ENCODE results near the gene PUS1. TPM values are rescaled to one million over a fixed set of nuclear protein-coding genes. Genes with fewer than 3 reads are reported as not detected.

PUS1 gene
- total RNA-seq, 1 donor from 2014 or later, result 7.7 TPM

DNA sequence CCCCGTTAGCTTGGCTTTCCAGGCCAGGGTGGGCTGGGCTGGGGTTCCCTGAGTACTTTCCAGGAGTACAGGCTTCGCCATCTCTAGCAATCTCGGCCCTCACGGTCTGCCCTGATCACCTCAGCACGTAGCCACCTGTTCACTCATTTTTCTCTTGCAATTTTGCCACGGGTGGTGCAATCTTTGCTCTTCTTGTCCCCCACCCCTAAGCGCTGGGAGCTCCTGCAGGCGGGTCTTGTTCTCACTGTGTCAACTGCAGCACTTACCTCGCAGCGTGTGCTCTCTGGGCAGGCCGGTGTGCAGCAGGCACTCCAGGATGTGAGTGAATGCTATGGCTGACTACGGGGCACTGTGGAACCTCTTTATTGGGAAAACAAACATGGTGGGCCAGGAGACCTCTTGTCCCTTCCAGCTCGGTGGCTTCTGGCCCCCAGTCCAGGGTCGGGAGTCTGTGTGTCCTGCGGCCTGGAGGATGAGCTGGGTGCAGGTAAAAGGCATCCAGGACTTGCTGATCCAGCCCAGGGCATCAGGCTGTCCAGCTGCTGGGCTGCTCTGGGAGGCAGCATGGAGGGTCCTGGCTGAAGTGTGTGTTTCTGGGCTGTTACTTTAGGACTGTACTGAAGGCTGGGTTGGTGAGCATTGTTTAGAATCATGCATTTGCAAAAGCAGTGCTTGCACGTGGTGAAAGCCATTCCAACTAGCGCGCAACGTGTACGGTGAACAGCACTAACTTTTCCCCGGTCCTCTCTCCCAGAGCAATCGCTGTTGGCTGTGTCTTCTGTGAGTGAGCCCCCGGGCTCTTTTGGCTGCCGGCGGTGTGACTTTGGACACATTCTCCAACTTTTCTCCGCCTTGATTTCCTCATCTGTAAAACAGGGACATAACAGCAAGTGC, 36.1 kb upstream of the PUS1 start:
- Histone ChIP-seq H3K27me3 (ENCODE audit: low read depth) (no peaks in the 10 kb centered on the region), H3K4me3 (no peak overlapping the region), H3K9me3 (replicated peaks) (no peaks in the 10 kb centered on the region), H3K36me3 (peaks cover 7% of the 10 kb centered on the region), H3K4me1 (peaks cover 33% of the 10 kb centered on the region), H3K27ac (replicated peaks) (peak overlapping the region; percentile 99)
- intact Hi-C loops (cut with micrococcal nuclease), result no loop called here
- no peak for DNase-seq
- TF ChIP-seq, protein P1, sequence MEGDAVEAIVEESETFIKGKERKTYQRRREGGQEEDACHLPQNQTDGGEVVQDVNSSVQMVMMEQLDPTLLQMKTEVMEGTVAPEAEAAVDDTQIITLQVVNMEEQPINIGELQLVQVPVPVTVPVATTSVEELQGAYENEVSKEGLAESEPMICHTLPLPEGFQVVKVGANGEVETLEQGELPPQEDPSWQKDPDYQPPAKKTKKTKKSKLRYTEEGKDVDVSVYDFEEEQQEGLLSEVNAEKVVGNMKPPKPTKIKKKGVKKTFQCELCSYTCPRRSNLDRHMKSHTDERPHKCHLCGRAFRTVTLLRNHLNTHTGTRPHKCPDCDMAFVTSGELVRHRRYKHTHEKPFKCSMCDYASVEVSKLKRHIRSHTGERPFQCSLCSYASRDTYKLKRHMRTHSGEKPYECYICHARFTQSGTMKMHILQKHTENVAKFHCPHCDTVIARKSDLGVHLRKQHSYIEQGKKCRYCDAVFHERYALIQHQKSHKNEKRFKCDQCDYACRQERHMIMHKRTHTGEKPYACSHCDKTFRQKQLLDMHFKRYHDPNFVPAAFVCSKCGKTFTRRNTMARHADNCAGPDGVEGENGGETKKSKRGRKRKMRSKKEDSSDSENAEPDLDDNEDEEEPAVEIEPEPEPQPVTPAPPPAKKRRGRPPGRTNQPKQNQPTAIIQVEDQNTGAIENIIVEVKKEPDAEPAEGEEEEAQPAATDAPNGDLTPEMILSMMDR (IDR thresholded peaks at IDR 0.05; ENCODE audit: borderline replicate concordance), result no peak

DNA sequence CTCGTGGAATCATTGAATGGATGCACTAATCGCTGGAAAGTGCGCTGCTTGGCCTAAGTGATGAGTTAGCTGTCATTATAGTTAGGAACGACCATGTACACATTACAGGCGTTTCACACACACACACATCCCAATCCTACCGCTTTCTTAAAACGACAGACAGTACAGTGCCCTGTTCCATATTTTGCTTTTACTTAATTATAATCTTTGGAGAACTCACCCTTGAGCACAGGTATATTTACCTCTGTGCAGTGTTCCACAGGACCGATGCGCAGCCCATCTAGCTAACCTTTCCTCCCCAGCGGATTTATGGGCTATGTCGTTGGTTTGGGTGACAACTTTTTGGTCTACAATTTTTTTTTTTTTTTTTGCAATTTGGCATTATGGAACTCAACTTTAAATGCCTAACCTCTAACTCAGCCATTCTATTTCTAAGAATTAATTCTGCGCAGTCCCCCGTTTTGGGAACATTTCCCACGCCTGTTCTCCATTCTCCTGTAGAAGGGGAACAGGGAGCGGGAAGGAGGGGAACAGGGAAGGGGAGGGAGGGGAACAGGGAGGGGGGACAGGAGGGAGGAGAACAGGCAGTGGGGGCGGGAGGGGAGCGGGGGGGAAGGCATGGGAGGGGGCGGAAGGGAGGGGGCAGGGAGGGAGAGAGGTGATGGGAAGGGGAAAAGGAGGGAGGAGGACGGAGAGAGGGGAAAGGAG, 35.3 kb upstream of the PUS1 start:
- peaks cover 40% of the 10 kb centered on the region for H3K4me1 ChIP-seq
- DNase-seq, result no peak
- H3K27me3 ChIP-seq (ENCODE audit: low read depth), result no peaks in the 10 kb centered on the region
- intact Hi-C loops (cut with micrococcal nuclease), result no loop called here
- TF ChIP-seq, protein P1 (IDR thresholded peaks at IDR 0.05; ENCODE audit: borderline replicate concordance), result no peak
- H3K9me3 ChIP-seq (replicated peaks), result no peaks in the 10 kb centered on the region
- H3K36me3 ChIP-seq, result peaks cover 11% of the 10 kb centered on the region
- H3K4me3 ChIP-seq, result peak overlapping the region; percentile 79
- H3K27ac ChIP-seq (replicated peaks), result peak overlapping the region; percentile 99

GRCh38 chr12:131894313-131894860, 34.7 kb upstream of the PUS1 start, which contains the start of gene ULK1:
Gene ULK1, plus strand, starts transcription at chr12:131894622. Its CDS starts 380 bp downstream, at chr12:131895002.
- TF ChIP-seq, protein P1 (IDR thresholded peaks at IDR 0.05; ENCODE audit: borderline replicate concordance), result no peak
- peaks cover 42% of the 10 kb centered on the region for H3K4me1 ChIP-seq
- peak within 1 kb of the TSS; percentile 99 for H3K27ac ChIP-seq (replicated peaks)
- no peaks in the 10 kb centered on the region for H3K27me3 ChIP-seq (ENCODE audit: low read depth)
- no peaks in the 10 kb centered on the region for H3K9me3 ChIP-seq (replicated peaks)
- DNase-seq, result peak; percentile 94
- peaks cover 16% of the 10 kb centered on the region for H3K36me3 ChIP-seq
- peak within 1 kb of the TSS; percentile 79 for H3K4me3 ChIP-seq
- intact Hi-C loops (cut with micrococcal nuclease), result no loop called here

DNA sequence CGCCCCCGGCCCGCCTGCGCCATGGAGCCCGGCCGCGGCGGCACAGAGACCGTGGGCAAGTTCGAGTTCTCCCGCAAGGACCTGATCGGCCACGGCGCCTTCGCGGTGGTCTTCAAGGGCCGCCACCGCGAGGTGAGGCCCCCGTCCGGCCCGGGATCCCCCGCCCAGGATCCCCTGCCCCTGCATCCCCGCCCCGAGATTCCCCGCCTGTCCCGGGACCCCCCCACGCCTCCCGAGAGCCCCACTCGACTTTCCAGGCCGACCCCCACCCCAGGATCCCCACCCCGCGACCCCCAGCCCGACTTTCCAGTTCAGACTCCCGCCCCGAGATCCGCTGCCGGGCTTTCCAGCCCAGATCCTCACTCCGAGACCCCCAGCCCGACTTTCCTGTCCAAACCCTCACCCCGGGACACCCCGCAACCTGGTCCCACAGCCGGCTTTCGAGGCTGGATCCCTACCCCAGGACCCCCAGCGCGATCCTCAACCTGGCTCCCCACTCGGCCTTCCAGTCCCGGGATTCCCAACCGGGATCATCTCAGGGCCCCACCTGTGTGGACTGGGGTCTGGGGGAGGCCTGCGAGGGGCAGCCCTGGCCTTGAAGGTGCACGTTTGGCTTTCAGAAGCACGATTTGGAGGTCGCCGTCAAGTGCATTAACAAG, 34.0 kb upstream of the PUS1 start:
- H3K27me3 ChIP-seq (ENCODE audit: low read depth), result no peaks in the 10 kb centered on the region
- intact Hi-C loops (cut with micrococcal nuclease), result no loop called here
- TF ChIP-seq, protein P1 (IDR thresholded peaks at IDR 0.05; ENCODE audit: borderline replicate concordance), result no peak
- H3K27ac ChIP-seq (replicated peaks), result peak overlapping the region; percentile 99
- peaks cover 50% of the 10 kb centered on the region for H3K4me1 ChIP-seq
- DNase-seq, result no peak
- H3K4me3 ChIP-seq, result peak overlapping the region; percentile 79
- H3K36me3 ChIP-seq, result peaks cover 19% of the 10 kb centered on the region
- no peaks in the 10 kb centered on the region for H3K9me3 ChIP-seq (replicated peaks)

GRCh38 chr12:131895640-131896079, 33.4 kb upstream of the PUS1 start:
- TF ChIP-seq, protein P1 (IDR thresholded peaks at IDR 0.05; ENCODE audit: borderline replicate concordance), result no peak
- H3K4me1 ChIP-seq, result peaks cover 55% of the 10 kb centered on the region
- intact Hi-C loops (cut with micrococcal nuclease), result no loop called here

More at GRCh38 chr12:131895640-131896079, 33.4 kb upstream of the PUS1 start:
- Histone ChIP-seq H3K27me3 (ENCODE audit: low read depth) (no peaks in the 10 kb centered on the region), H3K36me3 (peaks cover 19% of the 10 kb centered on the region), H3K9me3 (replicated peaks) (no peaks in the 10 kb centered on the region), H3K27ac (replicated peaks) (peak overlapping the region; percentile 99), H3K4me3 (peak overlapping the region; percentile 79)
- no peak for DNase-seq

Data from left ventricle myocardium inferior (tissue), 1 donor.